Glomerular visceral epithelial cell (primary cell): ENCODE results near the gene AUTS2.

Experiments used
- DNase-seq: peaks from one replicate; pipeline ENCODE4 v3.0.0-alpha.2; 2016; ENCODE audit errors: extremely low spot score

AUTS2 gene

GRCh38 chr7:70498232-70498992 lies 900.1 kb downstream of the AUTS2 start:
- DNase-seq, result no peak

- DNase-seq, result no peak
Measured at GRCh38 chr7:70500261-70500660, 902.0 kb downstream of the AUTS2 start.

GRCh38 chr7:70502117-70502863 lies 904.0 kb downstream of the AUTS2 start:
- DNase-seq, result no peak

- no peak for DNase-seq
Measured at GRCh38 chr7:70504254-70504653, 906.0 kb downstream of the AUTS2 start.

- no peak for DNase-seq
Measured at GRCh38 chr7:70505468-70505867, 907.2 kb downstream of the AUTS2 start.

- no peak for DNase-seq
Measured at GRCh38 chr7:70505886-70506285, 907.6 kb downstream of the AUTS2 start.

GRCh38 chr7:70506434-70506833 lies 908.2 kb downstream of the AUTS2 start:
- no peak for DNase-seq

- no peak for DNase-seq
Measured at GRCh38 chr7:70512144-70512543, 913.9 kb downstream of the AUTS2 start.

- DNase-seq, result no peak
Measured at GRCh38 chr7:70512761-70513160, 914.5 kb downstream of the AUTS2 start.

GRCh38 chr7:70520611-70521010 lies 922.3 kb downstream of the AUTS2 start:
- no peak for DNase-seq

GRCh38 chr7:70523249-70523988 lies 925.1 kb downstream of the AUTS2 start:
- no peak for DNase-seq

- DNase-seq, result no peak
Measured at GRCh38 chr7:70523989-70524351, 925.7 kb downstream of the AUTS2 start.

GRCh38 chr7:70525991-70526390 lies 927.7 kb downstream of the AUTS2 start:
- DNase-seq, result no peak

GRCh38 chr7:70527520-70528115 lies 929.3 kb downstream of the AUTS2 start:
- DNase-seq, result no peak

GRCh38 chr7:70529436-70529835 lies 931.2 kb downstream of the AUTS2 start:
- DNase-seq, result no peak

- DNase-seq, result no peak
Measured at GRCh38 chr7:70529914-70530585, 931.8 kb downstream of the AUTS2 start.

- no peak for DNase-seq
Measured at GRCh38 chr7:70533614-70534013, 935.3 kb downstream of the AUTS2 start.

GRCh38 chr7:70539205-70539604 lies 940.9 kb downstream of the AUTS2 start:
- DNase-seq, result no peak

GRCh38 chr7:70539617-70540016 lies 941.3 kb downstream of the AUTS2 start:
- no peak for DNase-seq

- no peak for DNase-seq
Measured at GRCh38 chr7:70540641-70541040, 942.4 kb downstream of the AUTS2 start.

- DNase-seq, result no peak
Measured at GRCh38 chr7:70542750-70543376, 944.6 kb downstream of the AUTS2 start.
